Neural cell (in vitro differentiated cells): Measurements from ENCODE around the gene CBS.
"Not testable (repeated sequence)": the region's sequence is repeated elsewhere in the genome, so short reads cannot be mapped to it uniquely, and the experiment has no call there.

Source experiments
- CTCF ChIP-seq: fragments of 450-650 bp; IDR thresholded peaks from 2 replicates; pipeline ENCODE4 v1.5.1; 2014; ENCODE audit warnings: antibody characterized with exemption, mild to moderate bottlenecking, moderate library complexity; ENCODE audit not compliant: poor library complexity, severe bottlenecking
- POLR2AphosphoS5 ChIP-seq: IDR thresholded peaks from 2 replicates; pipeline ENCODE4 v1.6.1; 2012
- RAD21 ChIP-seq: fragments of 450-650 bp; conservative IDR thresholded peaks from 2 replicates; pipeline ENCODE4 v1.6.1; 2014; ENCODE audit warnings: antibody characterized with exemption, mild to moderate bottlenecking, moderate library complexity

DNA sequence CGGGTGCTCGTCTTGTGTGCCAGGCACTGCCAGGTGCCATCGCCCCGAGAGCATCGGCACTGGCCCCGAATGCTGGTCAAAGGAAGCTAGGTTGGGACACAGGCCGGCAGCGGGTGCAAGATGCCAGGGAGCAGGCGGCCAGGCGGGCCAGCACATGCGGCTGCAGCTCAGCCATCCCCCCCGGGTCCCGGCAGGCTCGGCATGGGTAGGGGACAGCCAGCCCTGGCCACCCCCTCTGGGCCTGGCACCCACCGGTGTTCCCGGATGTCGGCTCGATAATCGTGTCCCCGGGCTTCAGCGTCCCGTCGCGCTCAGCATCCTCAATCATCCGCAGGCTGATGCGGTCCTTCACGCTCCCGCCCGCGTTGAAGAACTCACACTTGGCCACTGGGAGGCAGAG lies 9.6 kb downstream of the CBS start:
- TF ChIP-seq CTCF, POLR2AphosphoS5, RAD21: not testable (repeated sequence)
